H1 (cell line): ENCODE measurements around the gene PLEKHN1. TPM values are rescaled to one million over a fixed set of nuclear protein-coding genes. Genes with fewer than 3 reads are reported as not detected.

Experiments
- CTCF ChIA-PET: fragments of 300-600 bp; sonication (Branson Sonifier 250); formaldehyde crosslinking; loops from one replicate; lab custom pipeline; 2021; ENCODE audit not compliant: partially characterized antibody; lab: Charles Lee
- POLR2A ChIA-PET: fragments of 300-600 bp; sonication (Branson Sonifier 250); formaldehyde crosslinking; loops from one replicate; lab custom pipeline; 2021; ENCODE audit warnings: inconsistent platforms; ENCODE audit not compliant: partially characterized antibody; lab: Charles Lee
- DNase-seq, 2 experiments: peaks; one replicate each; pipeline versions ENCODE4 v3.0.0 to v3.0.0-alpha.2; 2010 to 2022; ENCODE audit warnings: low spot score in 2 of 2, low read depth in 1 of 2, mixed read lengths in 1 of 2
- FAIRE-seq: peaks from 2 replicates; lab custom pipeline; 2011; peaks lifted over from hg19 to GRCh38; lab: Jason Lieb, UNC
- H2AFZ ChIP-seq: 2 replicates; pipeline ENCODE4 v1.8.1; 2012; ENCODE audit warnings: low read length, inconsistent platforms
- H2AK5ac ChIP-seq: 2 replicates; pipeline ENCODE4 v1.6.1; 2013; ENCODE audit warnings: low read depth, low read length
- H2BK120ac ChIP-seq: replicated peaks from 2 replicates; pipeline ENCODE3; 2013; ENCODE audit warnings: low read depth, low read length, inconsistent platforms
- H2BK12ac ChIP-seq: 2 replicates; pipeline ENCODE4 v1.6.1; 2013; ENCODE audit warnings: low read depth, low read length
- H2BK15ac ChIP-seq: 2 replicates; pipeline ENCODE4 v1.6.1; 2013; ENCODE audit warnings: low read length
- H2BK20ac ChIP-seq: 2 replicates; pipeline ENCODE4 v1.6.1; 2013; ENCODE audit warnings: low read length
- H2BK5ac ChIP-seq: 2 replicates; pipeline ENCODE4 v1.6.1; 2013; ENCODE audit warnings: low read depth, low read length
- H3K14ac ChIP-seq: 2 replicates; pipeline ENCODE4 v1.6.1; 2013; ENCODE audit warnings: inconsistent platforms; ENCODE audit not compliant: insufficient read length
- H3K18ac ChIP-seq: 2 replicates; pipeline ENCODE4 v1.6.1; 2013; ENCODE audit warnings: low read length; ENCODE audit errors: extremely low read depth
- H3K23ac ChIP-seq: 2 replicates; pipeline ENCODE4 v1.6.1; 2013; ENCODE audit warnings: inconsistent platforms; ENCODE audit not compliant: insufficient read length
- H3K23me2 ChIP-seq: 2 replicates; pipeline ENCODE4 v1.6.1; 2013; ENCODE audit warnings: low read depth, low read length
- H3K27ac ChIP-seq: 2 replicates; pipeline ENCODE4 v1.6.1; 2011; ENCODE audit warnings: low read depth, low read length, inconsistent platforms
- H3K27me3 ChIP-seq, 4 experiments: replicated peaks in 1 of 4; 1 replicate in 1 of 4; 2 replicates in 3 of 4; pipeline versions ENCODE4 v1.6.1 to v1.8.1; 2011 to 2013; ENCODE audit warnings: low read length in 3 of 4, mild to moderate bottlenecking in 3 of 4, inconsistent platforms in 2 of 4, mixed read lengths in 2 of 4, moderate library complexity in 1 of 4; ENCODE audit not compliant: control insufficient read depth in 3 of 4, insufficient read depth in 3 of 4; ENCODE audit errors: extremely low read depth in 1 of 4
- H3K36me3 ChIP-seq, 4 experiments: 2 replicates each; pipeline versions ENCODE4 v1.6.1 to v1.8.1; 2011 to 2013; ENCODE audit warnings: mild to moderate bottlenecking in 4 of 4, low read length in 3 of 4, moderate library complexity in 2 of 4, control low read depth in 1 of 4, inconsistent platforms in 1 of 4; ENCODE audit not compliant: insufficient read depth in 4 of 4, control insufficient read depth in 2 of 4
- H3K4ac ChIP-seq: replicated peaks from 2 replicates; pipeline ENCODE3; 2013; ENCODE audit warnings: low read length, low read depth, mixed read lengths, inconsistent platforms; ENCODE audit not compliant: insufficient read length
- H3K4me1 ChIP-seq, 4 experiments: replicated peaks in 1 of 4; 1 replicate in 1 of 4; 2 replicates in 3 of 4; pipeline versions ENCODE4 v1.6.1 to v1.8.1; 2011 to 2013; ENCODE audit warnings: low read length in 3 of 4, inconsistent platforms in 2 of 4, mixed read lengths in 1 of 4; ENCODE audit not compliant: insufficient read depth in 4 of 4, control insufficient read depth in 3 of 4
- H3K4me2 ChIP-seq, 2 experiments: 2 replicates each; pipeline versions ENCODE4 v1.6.1 to v1.8.1; 2011 to 2013; ENCODE audit warnings: low read depth in 2 of 2, low read length in 2 of 2, control low read depth in 1 of 2, inconsistent platforms in 1 of 2, mild to moderate bottlenecking in 1 of 2; ENCODE audit not compliant: insufficient read depth in 1 of 2
- H3K4me3 ChIP-seq, 4 experiments: fragments of 200-600, 300-600 bp in 1 of 4; sonication (generic), shearing (Covaris generic), sonication (Bioruptor Twin) in 1 of 4; 2 replicates each; pipeline versions ENCODE4 v1.5.1 to v1.8.1; 2011 to 2016; ENCODE audit warnings: low read length in 4 of 4, low read depth in 3 of 4, control low read depth in 2 of 4, inconsistent platforms in 2 of 4, mild to moderate bottlenecking in 2 of 4, mixed read lengths in 1 of 4, moderate library complexity in 1 of 4; ENCODE audit not compliant: insufficient read depth in 2 of 4; ENCODE audit errors: extremely low read depth in 1 of 4
- H3K56ac ChIP-seq: replicated peaks from 2 replicates; pipeline ENCODE3; 2013; ENCODE audit warnings: low read depth, mild to moderate bottlenecking, mixed read lengths, low read length, inconsistent platforms; ENCODE audit not compliant: insufficient read length
- H3K79me1 ChIP-seq: 2 replicates; pipeline ENCODE4 v1.6.1; 2013; ENCODE audit warnings: low read depth, low read length, control low read depth
- H3K79me2 ChIP-seq, 2 experiments: 2 replicates each; pipeline versions ENCODE4 v1.6.1 to v1.8.1; 2012 to 2013; ENCODE audit warnings: low read length in 2 of 2, mild to moderate bottlenecking in 2 of 2, inconsistent platforms in 1 of 2; ENCODE audit not compliant: insufficient read depth in 2 of 2, control insufficient read depth in 1 of 2
- H3K9ac ChIP-seq, 4 experiments: replicated peaks in 1 of 4; 1 replicate in 1 of 4; 2 replicates in 3 of 4; pipeline versions ENCODE4 v1.6.1 to v1.8.1; 2011 to 2013; ENCODE audit warnings: low read depth in 3 of 4, low read length in 3 of 4, control low read depth in 2 of 4, mild to moderate bottlenecking in 2 of 4, moderate library complexity in 2 of 4, inconsistent platforms in 1 of 4; ENCODE audit errors: extremely low read depth in 1 of 4
- H3K9me3 ChIP-seq, 2 experiments: 2 replicates each; pipeline versions ENCODE4 v1.6.1 to v1.8.1; 2012 to 2013; ENCODE audit warnings: mild to moderate bottlenecking in 2 of 2, moderate library complexity in 2 of 2, control low read depth in 1 of 2, inconsistent platforms in 1 of 2, low read depth in 1 of 2, low read length in 1 of 2, mixed read lengths in 1 of 2; ENCODE audit not compliant: insufficient read depth in 2 of 2
- H4K20me1 ChIP-seq, 2 experiments: replicated peaks in 1 of 2; 2 replicates each; pipeline versions ENCODE3 to v1.8.1; 2011 to 2013; ENCODE audit warnings: inconsistent platforms in 2 of 2, low read length in 2 of 2, mild to moderate bottlenecking in 1 of 2; ENCODE audit not compliant: insufficient read depth in 2 of 2, control insufficient read depth in 1 of 2
- H4K5ac ChIP-seq: 2 replicates; pipeline ENCODE4 v1.6.1; 2013; ENCODE audit warnings: low read length, low read depth, mixed read lengths, inconsistent platforms; ENCODE audit not compliant: insufficient read length
- H4K8ac ChIP-seq: 2 replicates; pipeline ENCODE4 v1.8.0; 2013; ENCODE audit warnings: mild to moderate bottlenecking, moderate library complexity, low read length, inconsistent platforms; ENCODE audit not compliant: insufficient read depth; ENCODE audit errors: extremely low read depth
- H4K91ac ChIP-seq: replicated peaks from 2 replicates; pipeline ENCODE3; 2013; ENCODE audit warnings: low read length, mixed read lengths, inconsistent platforms; ENCODE audit not compliant: insufficient read length
- ASH2L ChIP-seq: fragments of 200-600, 300-600 bp; sonication (generic); IDR thresholded peaks from one replicate; pipeline ENCODE4 v1.7.1; 2017; ENCODE audit warnings: low read length
- BRCA1 ChIP-seq: IDR thresholded peaks from 2 replicates; pipeline ENCODE4 v1.6.1; 2012; ENCODE audit warnings: low read depth, low read length, improper control_type of control experiment
- NRF1 ChIP-seq: IDR thresholded peaks from 2 replicates; pipeline ENCODE4 v1.6.1; 2011; ENCODE audit warnings: mild to moderate bottlenecking, low read depth, low read length, improper control_type of control experiment
- SP2 ChIP-seq: IDR thresholded peaks from 2 replicates; pipeline ENCODE4 v1.6.1; 2012; ENCODE audit warnings: mild to moderate bottlenecking, low read length, inconsistent platforms
- WGBS, 2 experiments: shearing (Covaris generic) in 1 of 2; methylation state at CpG; one replicate each; pipeline versions ENCODE4 v1.1.6 to v1.1.7; 2013 to 2015; ENCODE audit warnings: low lambda C conversion rate in 2 of 2, mixed read lengths in 2 of 2, inconsistent platforms in 1 of 2, low coverage in 1 of 2, missing lambda C conversion rate in 1 of 2; ENCODE audit not compliant: insufficient replicate concordance in 2 of 2, insufficient coverage in 1 of 2, insufficient read length in 1 of 2; ENCODE audit errors: extremely low coverage in 1 of 2, missing lambda C conversion rate in 1 of 2; 5-methylcytosine and 5-hydroxymethylcytosine counted together
- polyA plus RNA-seq, 7 experiments: library from polyadenylated mRNA; depleted of rRNA in 3 of 7; stranded (reverse) in 5 of 7; unstranded in 2 of 7; fragments of >200 nt in 5 of 7; fragments of 200-250 nt in 2 of 7; gene quantifications; 1 replicate in 5 of 7; 2 replicates in 1 of 7; 4 replicates in 1 of 7; pipeline versions ENCODE4 v1.2.1 to v1.2.3, GENCODE V29; 2011 to 2013; ENCODE audit warnings: missing spikeins in 2 of 7, mixed read lengths in 2 of 7
- total RNA-seq: library from RNA; stranded (reverse); fragmentation: NEBNext Ultra II Directional; extraction: Animal tissue kit (Norgen Biotek cat#: 25700); gene quantifications from 2 replicates; pipeline ENCODE4 v1.2.1, GENCODE V29; 2021

Gene PLEKHN1
- total and polyA plus RNA-seq, 2 of the 8 experiments (the other 6 are each of a cell fraction or from before 2014, with no cell fraction given): 0.39 to 1.5 TPM

DNA sequence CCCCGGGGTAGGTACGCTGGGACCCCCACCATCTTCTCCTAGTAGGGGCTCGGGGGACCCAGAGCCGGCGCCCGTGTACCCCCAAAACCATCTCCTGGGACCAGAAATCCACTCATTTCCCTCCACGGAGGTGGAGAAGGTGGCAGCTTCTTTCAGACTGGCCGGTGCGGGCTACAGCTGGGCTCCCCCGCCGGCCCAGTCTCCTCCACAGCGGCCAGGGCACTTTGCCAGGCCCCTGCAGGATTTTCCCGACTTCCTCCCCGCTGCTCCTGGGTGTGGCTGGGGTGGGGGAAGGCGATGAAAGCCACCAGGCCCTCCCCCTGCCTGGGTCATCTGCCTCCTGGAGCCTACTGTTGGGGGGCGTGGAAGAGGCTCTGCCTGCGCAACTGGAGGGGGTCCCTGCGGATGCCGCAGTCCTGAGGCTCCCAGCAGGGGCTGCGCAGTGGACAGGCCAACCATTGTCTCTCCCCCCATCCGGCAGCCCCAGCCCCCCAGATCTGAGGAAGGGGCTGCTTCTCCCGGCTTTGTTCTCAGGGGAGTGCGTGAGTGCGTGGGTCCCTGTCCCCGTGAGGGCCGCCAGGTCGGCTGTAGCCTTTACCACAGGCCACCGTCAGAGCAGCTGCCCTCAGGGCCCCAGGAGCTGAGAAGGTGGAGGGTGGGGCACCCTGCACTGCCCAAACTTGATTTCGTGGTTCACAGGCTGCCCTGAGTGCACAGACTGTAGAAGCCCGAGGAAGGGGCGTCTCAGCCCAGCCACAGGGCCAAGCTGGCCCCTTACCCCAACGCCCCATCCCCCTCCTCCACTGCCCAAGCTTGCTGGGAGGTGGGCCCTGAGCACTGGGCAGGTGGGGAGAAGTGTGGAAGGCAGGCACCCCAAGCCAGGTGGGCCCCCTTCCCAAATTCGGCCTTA, 55.0 kb downstream of the PLEKHN1 start:
- peak overlapping the region; percentile 82; the same call in 1 of the 2 replicates for H2AK5ac ChIP-seq
- peaks cover 0 to 20% (median 1%) of the 10 kb centered on the region in 4 experiments; a peak in 3 of 8 replicates for H3K36me3 ChIP-seq
- H3K14ac ChIP-seq: no peak overlapping the region
- peaks cover 0 to 13% of the 10 kb centered on the region in 2 experiments; a peak in 1 of 4 replicates for H3K79me2 ChIP-seq
- H3K23ac ChIP-seq: no peak overlapping the region
- H2BK20ac ChIP-seq: no peak overlapping the region
- H3K4me1 ChIP-seq: peaks cover 2 to 47% (median 36%) of the 10 kb centered on the region in 4 experiments
- H3K9ac ChIP-seq: 0 out of 7 replicates have a peak overlapping the region, but pooled peaks of 1 of the 4 experiments have one; percentile 1
- peaks cover 8% of the 10 kb centered on the region; the same call in 1 of the 2 replicates for H3K23me2 ChIP-seq
- peak overlapping the region; percentile 68 for H3K18ac ChIP-seq
- DNase-seq: no peak
- no peaks in the 10 kb centered on the region for H3K9me3 ChIP-seq
- peak overlapping the region; percentile 39 for H3K56ac ChIP-seq
- no peak for TF ChIP-seq BRCA1
- no peak for TF ChIP-seq SP2
- peak; percentile 30 for TF ChIP-seq ASH2L
- TF ChIP-seq NRF1: no peak
- no peak overlapping the region for H2AFZ ChIP-seq
- H3K79me1 ChIP-seq: peaks cover 10% of the 10 kb centered on the region
- no peak for FAIRE-seq
- peak overlapping the region; percentile 88; the same call in 1 of the 2 replicates for H2BK15ac ChIP-seq
- H3K4ac ChIP-seq: peak overlapping the region; percentile 23
- H2BK5ac ChIP-seq: peak overlapping the region; percentile 66; the same call in 1 of the 2 replicates
- POLR2A ChIA-PET: interaction anchor here (0.6 to 14.9 kb wide), 8 partner anchors 13 to 80 kb away, joined by 3 to 245 read pairs (median 4); partner anchors contain the start of gene PERM1
- no peak overlapping the region; the same call in 1 of the 2 replicates for H4K8ac ChIP-seq
- H4K91ac ChIP-seq: no peak overlapping the region
- peak overlapping the region; percentile 49 to 83 (median 64) for H3K4me3 ChIP-seq
- peaks cover 6 to 7% of the 10 kb centered on the region in 2 experiments for H4K20me1 ChIP-seq
- H3K4me2 ChIP-seq: peak overlapping the region; percentile 70 to 79
- 25% methylated on average over 24 of the region's 33 CpGs; no CpG with 5 or more reads in 1 of the 2 experiments for WGBS, 2 experiments
- no peaks in the 10 kb centered on the region for H3K27me3 ChIP-seq
- H3K27ac ChIP-seq: no peak overlapping the region
- H2BK12ac ChIP-seq: peak overlapping the region; percentile 60; the same call in 1 of the 2 replicates
- CTCF ChIA-PET: interaction anchor here (0.7 to 3.0 kb wide), 6 partner anchors 8 to 43 kb away, joined by 3 to 15 read pairs (median 6); partner anchors contain the start of gene ISG15
- no peak overlapping the region for H4K5ac ChIP-seq
- H2BK120ac ChIP-seq: peak overlapping the region; percentile 43
